HEK293 (cell line): ENCODE measurements around the gene KIF20B.

Source experiments
- CTCF ChIA-PET: fragments of 350-600 bp; formaldehyde crosslinking; extraction: SDS; loops from one replicate; lab custom pipeline; 2021; ENCODE audit warnings: antibody characterized with exemption; lab: Yijun Ruan, JAX
- POLR2A ChIA-PET: fragments of 300-600 bp; formaldehyde crosslinking; extraction: SDS; loops from one replicate; lab custom pipeline; 2020; ENCODE audit warnings: antibody characterized with exemption, inconsistent platforms; lab: Yijun Ruan, JAX
- H3K27ac ChIP-seq: fragments of 200-500 bp; sonication (Bioruptor generic); 2 replicates; pipeline ENCODE4 v1.5.1; 2014; ENCODE audit warnings: low read depth, low read length, control low read depth, inconsistent platforms; ENCODE audit errors: extremely low read depth
- H3K36me3 ChIP-seq, 2 experiments: fragments of 200-500 bp in 1 of 2; sonication (Bioruptor generic) in 1 of 2; 1 replicate in 1 of 2; 2 replicates in 1 of 2; pipeline ENCODE4 v1.5.1; 2014 to 2017; ENCODE audit warnings: inconsistent platforms in 2 of 2, low read length in 2 of 2; ENCODE audit not compliant: control insufficient read depth in 2 of 2, insufficient read depth in 1 of 2
- H3K4me1 ChIP-seq: fragments of 200-500 bp; sonication (Bioruptor generic); 2 replicates; pipeline ENCODE4 v1.5.1; 2014; ENCODE audit warnings: mild to moderate bottlenecking, low read length, inconsistent platforms; ENCODE audit not compliant: control insufficient read depth, insufficient read depth
- H3K4me3 ChIP-seq: 2 replicates; pipeline ENCODE4 v1.5.1; 2011; ENCODE audit warnings: low read depth, mild to moderate bottlenecking, control low read depth, low read length, moderate library complexity
- H3K9me3 ChIP-seq: fragments of 200-500 bp; sonication (Bioruptor generic); 2 replicates; pipeline ENCODE4 v1.5.1; 2014; ENCODE audit warnings: low read depth, low read length, inconsistent platforms; ENCODE audit not compliant: control insufficient read depth, insufficient read depth
- EGR2 ChIP-seq: fragments of 450-650 bp; formaldehyde crosslinking; IDR thresholded peaks from 2 replicates; pipeline ENCODE4 v1.5.1; 2016; ENCODE audit warnings: low read depth, missing biosample characterization, missing genetic modification characterization
- GLI2 ChIP-seq: fragments of 450-650 bp; formaldehyde crosslinking; IDR thresholded peaks from 2 replicates; pipeline ENCODE4; 2017; ENCODE audit warnings: missing biosample characterization, missing genetic modification characterization, low read depth, borderline replicate concordance
- GLIS1 ChIP-seq: fragments of 450-650 bp; formaldehyde crosslinking; IDR thresholded peaks from 2 replicates; pipeline ENCODE4 v1.5.1; 2016; ENCODE audit warnings: missing biosample characterization, missing genetic modification characterization
- IKZF3 ChIP-seq: fragments of 450-650 bp; IDR thresholded peaks from 2 replicates; pipeline ENCODE4 v1.5.0; 2018; ENCODE audit warnings: missing biosample characterization, mild to moderate bottlenecking, missing genetic modification characterization, moderate library complexity
- KLF16 ChIP-seq: fragments of 450-650 bp; formaldehyde crosslinking; IDR thresholded peaks from 2 replicates; pipeline ENCODE4 v1.5.1; 2017; ENCODE audit warnings: missing biosample characterization, missing genetic modification characterization
- TSHZ1 ChIP-seq: fragments of 450-650 bp; formaldehyde crosslinking; IDR thresholded peaks from 2 replicates; pipeline ENCODE4 v1.5.1; 2016; ENCODE audit warnings: missing biosample characterization, missing genetic modification characterization, borderline replicate concordance
- WT1 ChIP-seq: fragments of 450-650 bp; formaldehyde crosslinking; IDR thresholded peaks from 2 replicates; pipeline ENCODE4 v1.5.1; 2016; ENCODE audit warnings: missing biosample characterization, missing genetic modification characterization
- ZEB2 ChIP-seq: fragments of 450-650 bp; formaldehyde crosslinking; IDR thresholded peaks from 2 replicates; pipeline ENCODE4 v1.5.1; 2016; ENCODE audit warnings: missing biosample characterization, missing genetic modification characterization
- ZFHX2 ChIP-seq: fragments of 450-650 bp; formaldehyde crosslinking; conservative IDR thresholded peaks from 2 replicates; pipeline ENCODE4 v1.5.1; 2016; ENCODE audit warnings: missing biosample characterization, missing genetic modification characterization
- ZIC2 ChIP-seq: fragments of 450-650 bp; formaldehyde crosslinking; IDR thresholded peaks from 2 replicates; pipeline ENCODE4 v1.5.1; 2016; ENCODE audit warnings: missing biosample characterization, missing genetic modification characterization
- ZNF223 ChIP-seq: fragments of 450-650 bp; formaldehyde crosslinking; IDR thresholded peaks from 2 replicates; pipeline ENCODE4 v1.5.1; 2016; ENCODE audit warnings: missing biosample characterization, missing genetic modification characterization
- ZNF292 ChIP-seq: fragments of 450-650 bp; formaldehyde crosslinking; IDR thresholded peaks from 2 replicates; pipeline ENCODE4 v1.5.1; 2016; ENCODE audit warnings: low read depth, missing biosample characterization, missing genetic modification characterization, borderline replicate concordance
- ZNF335 ChIP-seq: fragments of 450-650 bp; formaldehyde crosslinking; conservative IDR thresholded peaks from 2 replicates; pipeline ENCODE4 v1.5.1; 2016; ENCODE audit warnings: missing biosample characterization, missing genetic modification characterization
- ZNF398 ChIP-seq: fragments of 450-650 bp; formaldehyde crosslinking; IDR thresholded peaks from 2 replicates; pipeline ENCODE4 v1.5.1; 2017; ENCODE audit warnings: missing biosample characterization, missing genetic modification characterization
- ZNF423 ChIP-seq: fragments of 450-650 bp; formaldehyde crosslinking; IDR thresholded peaks from 2 replicates; pipeline ENCODE4 v1.5.1; 2016; ENCODE audit warnings: missing biosample characterization, missing genetic modification characterization
- ZNF48 ChIP-seq: fragments of 450-650 bp; formaldehyde crosslinking; IDR thresholded peaks from 2 replicates; pipeline ENCODE4 v1.5.1; 2016; ENCODE audit warnings: missing biosample characterization, missing genetic modification characterization
- ZNF510 ChIP-seq: fragments of 450-650 bp; formaldehyde crosslinking; IDR thresholded peaks from 2 replicates; pipeline ENCODE4 v1.5.1; 2018; ENCODE audit warnings: mild to moderate bottlenecking, missing genetic modification characterization, missing biosample characterization; ENCODE audit not compliant: insufficient replicate concordance
- ZNF530 ChIP-seq: fragments of 450-650 bp; formaldehyde crosslinking; IDR thresholded peaks from 2 replicates; pipeline ENCODE4 v1.5.1; 2016; ENCODE audit warnings: low read depth, missing biosample characterization, missing genetic modification characterization
- ZNF558 ChIP-seq: fragments of 450-650 bp; formaldehyde crosslinking; IDR thresholded peaks from 2 replicates; pipeline ENCODE4 v1.5.1; 2016; ENCODE audit warnings: missing biosample characterization, missing genetic modification characterization
- ZNF623 ChIP-seq: fragments of 450-650 bp; formaldehyde crosslinking; IDR thresholded peaks from 2 replicates; pipeline ENCODE4 v1.5.1; 2016; ENCODE audit warnings: missing biosample characterization, missing genetic modification characterization
- ZNF791 ChIP-seq: fragments of 450-650 bp; formaldehyde crosslinking; IDR thresholded peaks from 2 replicates; pipeline ENCODE4 v1.5.1; 2016; ENCODE audit warnings: missing biosample characterization, missing genetic modification characterization
- ZNF830 ChIP-seq: fragments of 450-650 bp; IDR thresholded peaks from 2 replicates; pipeline ENCODE4 v1.5.0; 2018; ENCODE audit warnings: missing biosample characterization, missing genetic modification characterization, low read depth, mild to moderate bottlenecking, moderate library complexity
- ZSCAN30 ChIP-seq: fragments of 450-650 bp; IDR thresholded peaks from 2 replicates; pipeline ENCODE4 v1.5.1; 2018; ENCODE audit warnings: missing biosample characterization, mild to moderate bottlenecking, missing genetic modification characterization, moderate library complexity
- ZXDB ChIP-seq: fragments of 450-650 bp; formaldehyde crosslinking; IDR thresholded peaks from 2 replicates; pipeline ENCODE4 v1.5.1; 2016; ENCODE audit warnings: missing biosample characterization, missing genetic modification characterization

The KIF20B gene

DNA sequence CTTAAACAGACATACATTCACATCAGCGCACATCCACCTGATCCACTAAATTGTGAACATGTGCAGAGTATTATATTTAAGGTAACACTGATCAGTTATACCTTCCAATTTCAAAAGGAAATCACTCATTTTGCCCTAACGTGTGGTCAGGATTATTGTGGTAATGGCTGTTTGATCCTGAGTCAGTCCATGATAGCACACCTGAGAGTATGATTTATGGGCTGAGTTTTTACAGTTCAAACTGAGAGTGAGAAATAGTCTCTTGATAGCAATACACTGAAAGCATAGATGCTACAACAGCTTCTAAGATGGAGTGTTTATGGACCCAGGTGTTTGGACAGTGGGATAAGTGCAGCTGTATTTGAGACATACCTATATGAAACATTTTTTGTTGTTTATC, 96.7 kb downstream of the KIF20B start (continued):
- TF ChIP-seq ZNF292 (tag by site-specific recombination) (no peak), ZNF335 (tag by site-specific recombination) (no peak), ZNF558 (tag by site-specific recombination) (no peak), WT1 (tag by site-specific recombination) (no peak), ZXDB (tag by site-specific recombination) (no peak)

- no peak overlapping the region for H3K4me3 ChIP-seq
- H3K36me3 ChIP-seq, result no peaks in the 10 kb centered on the region
- no peak overlapping the region for H3K27ac ChIP-seq
- ChIA-PET CTCF (interaction anchor here (0.6 to 0.9 kb wide), 2 partner anchors 15 to 345 kb away, joined by 3 to 4 read pairs; no protein-coding TSS in a partner anchor), POLR2A (no interaction called here)
- H3K4me1 ChIP-seq, result no peaks in the 10 kb centered on the region
- H3K9me3 ChIP-seq, result no peaks in the 10 kb centered on the region
- TF ChIP-seq ZNF830 (tag by site-specific recombination) (no peak), ZIC2 (tag by site-specific recombination) (no peak), ZNF623 (no peak), GLI2 (no peak)
- TF ChIP-seq, all 188 proteins: peak for 0
These were observed 98.2 kb downstream of the KIF20B start for GRCh38 chr10:89799573-89799972.

DNA sequence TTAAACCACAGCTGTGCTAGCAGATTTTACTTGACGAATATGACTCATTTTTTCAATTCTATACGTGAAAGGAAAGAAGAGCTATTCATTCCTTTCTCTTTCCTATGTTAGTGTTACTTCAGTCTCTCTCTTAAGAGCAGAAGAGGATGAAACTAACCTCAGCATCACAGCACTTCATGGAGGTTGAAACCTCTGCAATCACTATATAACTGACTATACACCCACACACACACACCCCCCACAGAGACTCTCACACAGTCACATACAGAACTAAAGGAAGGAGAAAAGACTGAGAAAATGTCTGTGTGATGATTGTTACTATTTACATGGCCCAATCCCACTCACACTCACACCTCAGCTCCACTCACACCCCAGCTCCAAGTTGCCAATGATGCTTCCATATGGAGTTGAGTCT, 104.2 kb downstream of the KIF20B start:
- Histone ChIP-seq H3K27ac (no peak overlapping the region), H3K4me1 (no peaks in the 10 kb centered on the region; the same call in 1 of the 2 replicates), H3K4me3 (no peak overlapping the region), H3K9me3 (no peaks in the 10 kb centered on the region), H3K36me3 (no peaks in the 10 kb centered on the region)
- CTCF ChIA-PET, result no interaction called here
- TF ChIP-seq EGR2 (tag by site-specific recombination) (peak; percentile 32; the same call in 1 of the 2 replicates), GLIS1 (tag by site-specific recombination) (0 out of 2 replicates have a peak, but pooled peaks have one; percentile 32), ZNF48 (no peak), ZFHX2 (peak; percentile 42)
- POLR2A ChIA-PET, result no interaction called here

- H3K27ac ChIP-seq, result no peak overlapping the region
- no peak overlapping the region for H3K4me3 ChIP-seq
- no peak for TF ChIP-seq ZNF510 (tag by site-specific recombination)
- no peak for TF ChIP-seq ZEB2 (tag by site-specific recombination)
- TF ChIP-seq KLF16, result no peak
- TF ChIP-seq IKZF3 (tag by site-specific recombination), result no peak
- TF ChIP-seq ZNF223 (tag by site-specific recombination), result no peak
- no peak for TF ChIP-seq ZSCAN30
- no peak for TF ChIP-seq ZNF791 (tag by site-specific recombination)
- no peak for TF ChIP-seq ZNF423
- no peak for TF ChIP-seq TSHZ1 (tag by site-specific recombination)
- no peak for TF ChIP-seq ZNF530
- TF ChIP-seq ZNF398 (tag by site-specific recombination), result no peak
- H3K4me1 ChIP-seq, result no peaks in the 10 kb centered on the region; the same call in 1 of the 2 replicates
- H3K36me3 ChIP-seq, result no peaks in the 10 kb centered on the region
- ChIA-PET CTCF (no interaction called here), POLR2A (no interaction called here)
- H3K9me3 ChIP-seq, result no peaks in the 10 kb centered on the region
These were observed 107.5 kb downstream of the KIF20B start for GRCh38 chr10:89808842-89809241.
